Measurements from ENCODE around the gene MECP2. TPM values are rescaled to one million over a fixed set of nuclear protein-coding genes. Genes with fewer than 3 reads are reported as not detected.

MECP2 gene
- total RNA-seq, 2 donors from 2014 or later, result 61.0 to 84.9 TPM

GRCh38 chrX:154051201-154051810 lies 46.2 kb downstream of the MECP2 start:
- Mint-ChIP-seq H3K36me3 (peaks cover 0 to 15% of the 10 kb centered on the region in 2 donors), H3K9me3 (no peaks in the 10 kb centered on the region), H3K27ac (peak overlapping the region; percentile 60 to 83)
- ATAC-seq (peak; percentile 37 to 73), DNase-seq (ENCODE audit: low spot score in 2 of 2) (peak in 1 of 2 donors; percentile 67)

- H3K9me3 Mint-ChIP-seq, result no peaks in the 10 kb centered on the region
- H3K36me3 Mint-ChIP-seq, result peaks cover 0 to 15% of the 10 kb centered on the region in 2 donors
- DNase-seq (ENCODE audit: low spot score in 2 of 2) (no peak), ATAC-seq (no peak)
- peak overlapping the region; percentile 83 to 89 for H3K27ac Mint-ChIP-seq
Observed at GRCh38 chrX:154050113-154050495, 47.4 kb downstream of the MECP2 start.

- peak overlapping the region; percentile 67 to 89 for H3K27ac Mint-ChIP-seq
- no peak for DNase-seq (ENCODE audit: low spot score in 2 of 2)
Observed at GRCh38 chrX:154049209-154050112, 48.1 kb downstream of the MECP2 start.

GRCh38 chrX:154048398-154048797 lies 49.1 kb downstream of the MECP2 start:
- Mint-ChIP-seq H3K9me3 (no peaks in the 10 kb centered on the region), H3K27ac (peak overlapping the region in 1 of 2 donors; percentile 53), H3K36me3 (peaks cover 0 to 15% of the 10 kb centered on the region in 2 donors)
- ATAC-seq (no peak), DNase-seq (ENCODE audit: low spot score in 2 of 2) (no peak)

More at GRCh38 chrX:154049209-154050112, 48.1 kb downstream of the MECP2 start:
- ATAC-seq, result no peak
- Mint-ChIP-seq H3K9me3 (no peaks in the 10 kb centered on the region), H3K36me3 (peaks cover 0 to 15% of the 10 kb centered on the region in 2 donors)

- no peak for DNase-seq (ENCODE audit: low spot score in 2 of 2)
- peak overlapping the region in 1 of 2 donors; percentile 58 for H3K27ac Mint-ChIP-seq
- peaks cover 0 to 15% of the 10 kb centered on the region in 2 donors for H3K36me3 Mint-ChIP-seq
- H3K9me3 Mint-ChIP-seq, result no peaks in the 10 kb centered on the region
- ATAC-seq, result no peak
Observed at GRCh38 chrX:154046940-154047610, 50.4 kb downstream of the MECP2 start.

GRCh38 chrX:154046031-154046781 lies 51.3 kb downstream of the MECP2 start:
- no peak overlapping the region for H3K27ac Mint-ChIP-seq
- DNase-seq (ENCODE audit: low spot score in 2 of 2), result no peak
- H3K9me3 Mint-ChIP-seq, result no peaks in the 10 kb centered on the region
- no peak for ATAC-seq
- peaks cover 0 to 15% of the 10 kb centered on the region in 2 donors for H3K36me3 Mint-ChIP-seq

- DNase-seq (ENCODE audit: low spot score in 2 of 2) (no peak), ATAC-seq (no peak)
- no peak overlapping the region for H3K27ac Mint-ChIP-seq
- peaks cover 0 to 15% of the 10 kb centered on the region in 2 donors for H3K36me3 Mint-ChIP-seq
- H3K9me3 Mint-ChIP-seq, result no peaks in the 10 kb centered on the region
Observed at GRCh38 chrX:154044091-154044490, 53.4 kb downstream of the MECP2 start.

- no peak overlapping the region for H3K27ac Mint-ChIP-seq
- H3K36me3 Mint-ChIP-seq, result peaks cover 0 to 9% of the 10 kb centered on the region in 2 donors
- no peaks in the 10 kb centered on the region for H3K9me3 Mint-ChIP-seq
- DNase-seq (ENCODE audit: low spot score in 2 of 2) (no peak), ATAC-seq (no peak)
Observed at GRCh38 chrX:154043003-154043763, 54.3 kb downstream of the MECP2 start.

- Mint-ChIP-seq H3K36me3 (no peaks in the 10 kb centered on the region), H3K9me3 (no peaks in the 10 kb centered on the region), H3K27ac (peak overlapping the region in 1 of 2 donors; percentile 79)
- DNase-seq (ENCODE audit: low spot score in 2 of 2) (no peak), ATAC-seq (peak; percentile 12 to 20)
Observed at GRCh38 chrX:154040863-154041262, 56.7 kb downstream of the MECP2 start.

GRCh38 chrX:154040307-154040756 lies 57.2 kb downstream of the MECP2 start:
- DNase-seq (ENCODE audit: low spot score in 2 of 2) (no peak), ATAC-seq (peak; percentile 83 to 84)
- Mint-ChIP-seq H3K9me3 (no peaks in the 10 kb centered on the region), H3K36me3 (no peaks in the 10 kb centered on the region), H3K27ac (peak overlapping the region; percentile 77 to 79)

GRCh38 chrX:154039577-154039976 lies 57.9 kb downstream of the MECP2 start:
- DNase-seq (ENCODE audit: low spot score in 2 of 2) (no peak), ATAC-seq (no peak)
- no peaks in the 10 kb centered on the region for H3K36me3 Mint-ChIP-seq
- H3K9me3 Mint-ChIP-seq, result no peaks in the 10 kb centered on the region
- H3K27ac Mint-ChIP-seq, result peak overlapping the region in 1 of 2 donors; percentile 79

GRCh38 chrX:154038656-154039055 lies 58.9 kb downstream of the MECP2 start:
- DNase-seq (ENCODE audit: low spot score in 2 of 2), result no peak
- Mint-ChIP-seq H3K36me3 (no peaks in the 10 kb centered on the region), H3K27ac (peak overlapping the region in 1 of 2 donors; percentile 59), H3K9me3 (no peaks in the 10 kb centered on the region)
- ATAC-seq, result no peak

- H3K27ac Mint-ChIP-seq, result no peak overlapping the region
- DNase-seq (ENCODE audit: low spot score in 2 of 2) (no peak), ATAC-seq (no peak)
- H3K9me3 Mint-ChIP-seq, result no peaks in the 10 kb centered on the region
- H3K36me3 Mint-ChIP-seq, result no peaks in the 10 kb centered on the region
Observed at GRCh38 chrX:154037754-154038153, 59.8 kb downstream of the MECP2 start.

- peak overlapping the region in 1 of 2 donors; percentile 68 for H3K27ac Mint-ChIP-seq
- DNase-seq (ENCODE audit: low spot score in 2 of 2), result no peak
Observed at GRCh38 chrX:154036513-154036912, 61.0 kb downstream of the MECP2 start.

GRCh38 chrX:154033848-154034247 lies 63.7 kb downstream of the MECP2 start:
- DNase-seq (ENCODE audit: low spot score in 2 of 2) (no peak), ATAC-seq (no peak)
- Mint-ChIP-seq H3K36me3 (no peaks in the 10 kb centered on the region), H3K27ac (peak overlapping the region in 1 of 2 donors; percentile 85), H3K9me3 (no peaks in the 10 kb centered on the region)

More at GRCh38 chrX:154036513-154036912, 61.0 kb downstream of the MECP2 start:
- ATAC-seq, result peak; percentile 66 to 70
- Mint-ChIP-seq H3K36me3 (no peaks in the 10 kb centered on the region), H3K9me3 (no peaks in the 10 kb centered on the region)

Measured in activated naive CD4-positive, alpha-beta T cell treated with anti-CD3 and anti-CD28 coated beads, Interleukin-2, amount 50 U/mL, for 72 hours (primary cell).